Peyer's patch (tissue), 4 donors: Measurements from ENCODE around the gene LMO7. TPM values are rescaled to one million over a fixed set of nuclear protein-coding genes. Genes with fewer than 3 reads are reported as not detected.
"Not testable (repeated sequence)": the region's sequence is repeated elsewhere in the genome, so short reads cannot be mapped to it uniquely, and the experiment has no call there.

Experiments
- DNase-seq, 3 donors: peaks; one replicate each; pipeline ENCODE4 v3.0.0-alpha.2; 2017 to 2019
- H3K27ac ChIP-seq, 4 donors: fragments of 200-600 bp; sonication (generic); one replicate each; pipeline ENCODE4 v1.5.1; 2016 to 2019
- H3K27me3 ChIP-seq, 2 donors: fragments of 200-600 bp; sonication (generic); one replicate each; pipeline ENCODE4 v1.5.1; 2019
- H3K36me3 ChIP-seq, 3 donors: fragments of 200-600 bp; sonication (generic); one replicate each; pipeline ENCODE4 v1.5.1; 2016 to 2019
- H3K4me1 ChIP-seq, 4 donors: fragments of 200-600 bp; sonication (generic); one replicate each; pipeline ENCODE4 v1.5.1; 2016 to 2019
- H3K4me3 ChIP-seq, 4 donors: fragments of 200-600 bp; sonication (generic); 1 replicate in 3 of 4; 2 replicates in 1 of 4; pipeline ENCODE4 v1.5.1; 2016 to 2019; ENCODE audit warnings: mild to moderate bottlenecking in 1 of 4
- H3K9me3 ChIP-seq, 4 donors: fragments of 200-600 bp; sonication (generic); one replicate each; pipeline ENCODE4 v1.5.1; 2016 to 2019; ENCODE audit warnings: mild to moderate bottlenecking in 1 of 4
- POLR2A ChIP-seq, 2 donors: fragments of 450-650 bp; IDR thresholded peaks; one replicate each; pipeline ENCODE4 v1.5.1; 2017; ENCODE audit warnings: antibody characterized with exemption in 2 of 2, mild to moderate bottlenecking in 2 of 2, moderate library complexity in 2 of 2
- total RNA-seq, 4 donors: library from RNA; depleted of rRNA; stranded (reverse); fragments of >200 nt; gene quantifications; one replicate each; pipeline ENCODE4 v1.1.0, GENCODE V29; 2016
- TF ChIP-seq, protein P1 (sequence below), 6 experiments: fragments of 450-650 bp in 4 of 6; fragments of 200-600 bp in 2 of 6; sonication (generic) in 1 of 6; IDR thresholded peaks; one replicate each; pipeline ENCODE4 v1.5.1; 2017 to 2019; ENCODE audit warnings: antibody characterized with exemption in 6 of 6, mild to moderate bottlenecking in 3 of 6, moderate library complexity in 1 of 6

Gene LMO7
- total RNA-seq, 4 donors from 2014 or later, result 74.3 to 365 (median 327) TPM

DNA sequence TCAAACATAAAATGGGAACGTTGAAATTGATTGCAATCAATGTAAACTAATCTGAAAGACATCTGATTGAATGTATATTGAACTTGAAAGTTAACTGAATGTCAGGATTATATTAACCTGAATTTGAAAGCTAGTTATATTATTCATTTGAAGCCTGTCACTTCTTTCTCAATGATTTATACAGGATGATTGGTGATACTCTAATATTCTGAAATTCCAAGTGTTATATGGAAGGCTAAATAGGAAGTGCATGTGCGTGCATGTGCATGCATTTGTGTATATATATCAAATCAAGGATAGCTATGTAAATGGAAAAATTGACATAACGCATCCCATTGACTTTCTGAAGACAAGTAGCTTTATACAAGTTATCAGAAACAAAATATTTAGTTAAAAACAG, 143.3 kb downstream of the LMO7 start:
- no peak for DNase-seq
- H3K9me3 ChIP-seq, result peaks cover 0 to 4% (median 0%) of the 10 kb centered on the region in 4 donors
- TF ChIP-seq POLR2A (IDR thresholded peaks at IDR 0.05), result no peak
- TF ChIP-seq, protein P1, sequence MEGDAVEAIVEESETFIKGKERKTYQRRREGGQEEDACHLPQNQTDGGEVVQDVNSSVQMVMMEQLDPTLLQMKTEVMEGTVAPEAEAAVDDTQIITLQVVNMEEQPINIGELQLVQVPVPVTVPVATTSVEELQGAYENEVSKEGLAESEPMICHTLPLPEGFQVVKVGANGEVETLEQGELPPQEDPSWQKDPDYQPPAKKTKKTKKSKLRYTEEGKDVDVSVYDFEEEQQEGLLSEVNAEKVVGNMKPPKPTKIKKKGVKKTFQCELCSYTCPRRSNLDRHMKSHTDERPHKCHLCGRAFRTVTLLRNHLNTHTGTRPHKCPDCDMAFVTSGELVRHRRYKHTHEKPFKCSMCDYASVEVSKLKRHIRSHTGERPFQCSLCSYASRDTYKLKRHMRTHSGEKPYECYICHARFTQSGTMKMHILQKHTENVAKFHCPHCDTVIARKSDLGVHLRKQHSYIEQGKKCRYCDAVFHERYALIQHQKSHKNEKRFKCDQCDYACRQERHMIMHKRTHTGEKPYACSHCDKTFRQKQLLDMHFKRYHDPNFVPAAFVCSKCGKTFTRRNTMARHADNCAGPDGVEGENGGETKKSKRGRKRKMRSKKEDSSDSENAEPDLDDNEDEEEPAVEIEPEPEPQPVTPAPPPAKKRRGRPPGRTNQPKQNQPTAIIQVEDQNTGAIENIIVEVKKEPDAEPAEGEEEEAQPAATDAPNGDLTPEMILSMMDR (IDR thresholded peaks at IDR 0.05), result no peak
- no peak overlapping the region for H3K4me3 ChIP-seq
- no peaks in the 10 kb centered on the region for H3K36me3 ChIP-seq
- no peaks in the 10 kb centered on the region for H3K4me1 ChIP-seq
- H3K27me3 ChIP-seq, result no peaks in the 10 kb centered on the region
- no peak overlapping the region for H3K27ac ChIP-seq

DNA sequence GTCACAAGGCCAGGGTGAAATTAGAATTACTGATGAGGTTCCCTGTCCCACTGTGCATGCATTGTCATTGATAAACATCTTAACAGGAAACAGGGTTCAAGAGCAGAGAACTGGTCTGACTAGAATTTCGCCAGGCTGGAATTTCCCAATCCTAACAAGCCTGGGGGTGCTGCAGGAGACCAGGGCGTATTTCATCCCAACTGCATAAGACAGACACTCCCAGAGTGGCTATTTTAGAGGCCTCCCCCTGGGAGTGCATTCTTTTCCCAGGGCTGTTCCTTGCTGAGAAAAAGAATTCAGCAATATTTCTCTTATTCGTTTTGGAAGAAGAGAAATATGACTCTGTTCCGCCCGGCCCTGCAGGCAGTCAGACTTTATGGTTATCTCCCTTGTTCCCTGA, 144.0 kb downstream of the LMO7 start:
- H3K4me3 ChIP-seq, H3K27ac ChIP-seq, H3K36me3 ChIP-seq, H3K4me1 ChIP-seq, H3K9me3 ChIP-seq, H3K27me3 ChIP-seq, DNase-seq: not testable (repeated sequence)

DNA sequence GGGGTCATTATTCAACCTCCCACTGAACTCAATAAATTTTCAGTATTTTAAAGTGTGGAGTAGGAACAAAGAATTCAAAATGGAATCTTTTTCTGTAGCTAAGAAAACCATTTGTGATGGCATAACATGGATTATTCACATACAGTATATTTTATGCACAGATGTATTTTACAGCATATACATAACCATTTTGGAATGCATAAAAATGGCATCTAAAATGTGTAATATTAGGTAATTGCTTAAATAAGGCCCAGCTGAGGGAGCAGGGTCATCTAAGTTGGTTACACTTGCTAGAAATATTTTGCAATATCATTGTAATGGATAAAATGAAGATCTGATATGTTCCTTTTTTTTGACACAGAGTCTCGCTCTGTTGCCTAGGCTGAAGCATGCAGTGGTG, 146.9 kb downstream of the LMO7 start:
- peaks cover 0 to 4% (median 0%) of the 10 kb centered on the region in 4 donors for H3K9me3 ChIP-seq
- DNase-seq, result no peak
- no peaks in the 10 kb centered on the region for H3K36me3 ChIP-seq
- TF ChIP-seq, protein P1 (IDR thresholded peaks at IDR 0.05), result no peak
- TF ChIP-seq POLR2A (IDR thresholded peaks at IDR 0.05), result no peak
- H3K4me1 ChIP-seq, result peaks cover 0 to 8% (median 0%) of the 10 kb centered on the region in 4 donors
- H3K27ac ChIP-seq, result no peak overlapping the region
- H3K27me3 ChIP-seq, result no peaks in the 10 kb centered on the region
- H3K4me3 ChIP-seq, result no peak overlapping the region

DNA sequence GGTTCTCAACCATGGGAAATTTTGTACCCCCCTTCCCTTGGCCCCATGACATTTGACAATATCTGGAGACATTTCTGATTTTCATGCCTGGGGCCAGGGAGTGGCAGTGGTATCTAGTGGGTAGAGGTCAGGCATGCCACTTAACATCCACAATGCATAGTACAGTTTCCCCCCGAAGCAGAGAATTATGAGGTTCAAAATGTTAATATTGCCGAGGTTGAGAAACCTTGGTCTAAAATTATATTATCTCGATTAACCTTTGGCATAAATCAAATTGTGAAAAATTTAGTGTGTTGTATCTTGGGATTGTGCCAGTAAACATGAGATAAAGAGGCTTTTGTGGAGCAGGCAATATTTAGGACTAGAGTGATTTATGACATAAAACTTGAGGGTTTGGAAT, 147.9 kb downstream of the LMO7 start:
- TF ChIP-seq POLR2A (IDR thresholded peaks at IDR 0.05), result no peak
- TF ChIP-seq, protein P1 (IDR thresholded peaks at IDR 0.05), result no peak
- Histone ChIP-seq H3K4me3 (no peak overlapping the region), H3K27me3 (no peaks in the 10 kb centered on the region), H3K9me3 (peaks cover 0 to 4% (median 0%) of the 10 kb centered on the region in 4 donors), H3K4me1 (peaks cover 0 to 18% (median 0%) of the 10 kb centered on the region in 4 donors), H3K27ac (peak overlapping the region in 1 of 4 donors; percentile 51), H3K36me3 (no peaks in the 10 kb centered on the region)
- no peak for DNase-seq

DNA sequence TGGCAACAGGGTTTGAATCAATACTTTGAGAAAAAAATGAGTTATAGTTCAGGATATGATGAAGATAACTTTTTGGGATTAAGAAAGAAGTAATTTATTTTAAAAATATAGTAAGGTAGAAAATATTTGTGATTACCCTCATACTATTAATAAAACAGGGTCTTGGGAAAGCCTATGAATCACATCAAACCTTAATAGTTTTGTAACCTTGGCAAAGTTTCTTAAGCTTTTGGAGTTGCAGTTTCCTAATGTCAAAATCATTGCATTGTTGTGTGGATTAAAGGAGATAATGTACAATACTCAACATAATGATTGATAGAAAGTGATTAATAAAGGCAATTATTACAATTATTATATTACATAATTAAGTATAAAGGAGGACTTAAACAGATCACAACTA, 149.0 kb downstream of the LMO7 start:
- peaks cover 0 to 2% (median 0%) of the 10 kb centered on the region in 4 donors for H3K9me3 ChIP-seq
- no peaks in the 10 kb centered on the region for H3K36me3 ChIP-seq
- H3K27ac ChIP-seq, result no peak overlapping the region
- no peaks in the 10 kb centered on the region for H3K27me3 ChIP-seq
- TF ChIP-seq, protein P1 (IDR thresholded peaks at IDR 0.05), result no peak
- no peak for TF ChIP-seq POLR2A (IDR thresholded peaks at IDR 0.05)
- no peak overlapping the region for H3K4me3 ChIP-seq
- DNase-seq, result no peak
- peaks cover 0 to 29% (median 0%) of the 10 kb centered on the region in 4 donors for H3K4me1 ChIP-seq

DNA sequence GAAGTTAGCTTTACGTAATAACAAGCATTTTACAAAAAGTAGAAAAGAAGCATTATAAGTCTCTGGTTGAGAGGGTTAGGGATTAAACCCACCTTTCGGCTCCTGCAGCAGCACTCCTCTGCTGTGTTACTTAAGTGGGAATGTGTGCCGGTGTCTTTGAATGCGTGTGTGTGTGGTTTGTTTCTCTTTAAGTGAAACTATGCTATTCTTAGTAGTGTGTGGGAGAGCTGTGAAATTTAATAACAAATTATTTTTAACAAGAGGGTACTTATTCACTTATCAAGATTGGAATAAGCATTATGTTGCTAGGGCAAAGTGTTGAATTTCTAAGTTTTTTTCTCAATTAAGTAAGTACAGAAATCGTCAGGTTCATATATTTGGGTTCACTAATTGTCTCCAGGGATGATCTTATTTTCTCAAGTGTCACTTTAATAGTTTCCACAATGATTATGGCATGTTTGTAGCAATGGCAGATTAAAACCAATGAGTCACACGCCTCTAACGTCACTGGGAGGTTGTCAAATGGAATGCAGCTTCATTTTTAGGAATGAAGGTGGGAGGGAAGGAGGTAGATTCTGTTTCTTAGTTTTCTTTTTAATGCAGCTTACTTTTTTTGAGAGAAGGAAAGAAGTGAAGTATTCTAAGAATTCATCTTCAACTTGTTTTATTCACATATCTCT, 151.3 kb downstream of the LMO7 start:
- Histone ChIP-seq H3K27ac (no peak overlapping the region), H3K27me3 (no peaks in the 10 kb centered on the region), H3K4me1 (peaks cover 0 to 42% (median 0%) of the 10 kb centered on the region in 4 donors), H3K9me3 (no peaks in the 10 kb centered on the region), H3K4me3 (no peak overlapping the region), H3K36me3 (no peaks in the 10 kb centered on the region)
- no peak for DNase-seq
- TF ChIP-seq, protein P1 (IDR thresholded peaks at IDR 0.05), result no peak
- TF ChIP-seq POLR2A (IDR thresholded peaks at IDR 0.05), result no peak
